ENCODE results near the gene PNRC2. TPM values are rescaled to one million over a fixed set of nuclear protein-coding genes. Genes with fewer than 3 reads are reported as not detected.
A peak's percentile ranks its signal among the peaks of the same experiment; 100 is the strongest.

Gene PNRC2
- total RNA-seq, 1 experiment from 2014 or later = 166 TPM

DNA sequence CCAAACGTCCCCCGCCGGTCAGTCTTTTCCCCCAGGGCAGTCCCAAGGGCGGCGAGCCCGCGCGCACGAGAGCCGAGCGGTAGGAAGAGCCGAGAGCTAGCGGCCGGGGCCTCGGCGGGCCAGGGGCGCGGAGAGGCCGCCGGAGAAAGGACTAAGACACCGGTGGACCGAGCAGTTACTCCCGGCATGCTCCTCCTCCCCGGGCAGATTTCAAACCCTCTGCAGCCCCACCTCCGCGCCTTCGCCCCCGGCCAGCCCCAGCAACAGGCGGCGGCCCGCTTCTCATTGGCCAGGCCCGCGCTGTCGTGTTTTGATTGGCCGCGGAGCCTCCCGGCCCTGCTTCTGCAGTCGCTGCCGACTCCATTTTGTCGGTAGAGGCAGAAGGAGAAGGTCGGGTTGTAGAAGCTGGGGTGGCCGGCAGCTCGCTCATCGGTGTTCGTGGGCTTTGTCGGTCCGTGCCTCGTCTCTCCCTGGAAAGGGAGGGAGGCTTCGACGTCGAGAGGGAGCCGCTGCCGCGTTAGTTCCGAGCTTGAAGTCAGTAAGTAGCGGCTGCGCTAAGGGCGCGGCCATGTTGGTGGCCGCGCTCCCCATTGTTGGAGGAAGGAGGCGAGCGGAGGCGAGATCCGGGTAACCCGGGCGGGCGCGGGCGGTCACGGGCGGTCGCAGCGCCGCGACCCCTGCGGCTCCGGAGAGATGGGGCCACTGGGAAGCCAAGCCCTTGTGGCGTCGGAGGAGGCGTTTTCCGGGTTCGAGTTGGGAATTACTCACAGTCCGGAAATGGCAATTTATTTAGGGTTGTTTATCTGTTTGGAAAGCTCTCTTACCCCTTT lies at the start of gene PNRC2 (continued):
- 0 out of 2 replicates have a peak, but pooled peaks have one; percentile 51 for TF ChIP-seq MAX (CRISPR knock-in tag; IDR thresholded peaks at IDR 0.05)
- no peak for TF ChIP-seq ZNF121 (CRISPR knock-in tag; IDR thresholded peaks at IDR 0.05)
- TF ChIP-seq, protein P1, sequence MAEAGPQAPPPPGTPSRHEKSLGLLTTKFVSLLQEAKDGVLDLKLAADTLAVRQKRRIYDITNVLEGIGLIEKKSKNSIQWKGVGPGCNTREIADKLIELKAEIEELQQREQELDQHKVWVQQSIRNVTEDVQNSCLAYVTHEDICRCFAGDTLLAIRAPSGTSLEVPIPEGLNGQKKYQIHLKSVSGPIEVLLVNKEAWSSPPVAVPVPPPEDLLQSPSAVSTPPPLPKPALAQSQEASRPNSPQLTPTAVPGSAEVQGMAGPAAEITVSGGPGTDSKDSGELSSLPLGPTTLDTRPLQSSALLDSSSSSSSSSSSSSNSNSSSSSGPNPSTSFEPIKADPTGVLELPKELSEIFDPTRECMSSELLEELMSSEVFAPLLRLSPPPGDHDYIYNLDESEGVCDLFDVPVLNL (CRISPR knock-in tag; IDR thresholded peaks at IDR 0.05; ENCODE audit: borderline replicate concordance, low read depth) = no peak; the same call in 1 of the 2 replicates
- no peak for TF ChIP-seq CBFB (CRISPR knock-in tag; IDR thresholded peaks at IDR 0.05; ENCODE audit: low read depth)
- no peak for TF ChIP-seq ERG (CRISPR knock-in tag; IDR thresholded peaks at IDR 0.05)
- no peak for TF ChIP-seq ZNF232 (CRISPR knock-in tag; IDR thresholded peaks at IDR 0.05)
- TF ChIP-seq, protein P2, sequence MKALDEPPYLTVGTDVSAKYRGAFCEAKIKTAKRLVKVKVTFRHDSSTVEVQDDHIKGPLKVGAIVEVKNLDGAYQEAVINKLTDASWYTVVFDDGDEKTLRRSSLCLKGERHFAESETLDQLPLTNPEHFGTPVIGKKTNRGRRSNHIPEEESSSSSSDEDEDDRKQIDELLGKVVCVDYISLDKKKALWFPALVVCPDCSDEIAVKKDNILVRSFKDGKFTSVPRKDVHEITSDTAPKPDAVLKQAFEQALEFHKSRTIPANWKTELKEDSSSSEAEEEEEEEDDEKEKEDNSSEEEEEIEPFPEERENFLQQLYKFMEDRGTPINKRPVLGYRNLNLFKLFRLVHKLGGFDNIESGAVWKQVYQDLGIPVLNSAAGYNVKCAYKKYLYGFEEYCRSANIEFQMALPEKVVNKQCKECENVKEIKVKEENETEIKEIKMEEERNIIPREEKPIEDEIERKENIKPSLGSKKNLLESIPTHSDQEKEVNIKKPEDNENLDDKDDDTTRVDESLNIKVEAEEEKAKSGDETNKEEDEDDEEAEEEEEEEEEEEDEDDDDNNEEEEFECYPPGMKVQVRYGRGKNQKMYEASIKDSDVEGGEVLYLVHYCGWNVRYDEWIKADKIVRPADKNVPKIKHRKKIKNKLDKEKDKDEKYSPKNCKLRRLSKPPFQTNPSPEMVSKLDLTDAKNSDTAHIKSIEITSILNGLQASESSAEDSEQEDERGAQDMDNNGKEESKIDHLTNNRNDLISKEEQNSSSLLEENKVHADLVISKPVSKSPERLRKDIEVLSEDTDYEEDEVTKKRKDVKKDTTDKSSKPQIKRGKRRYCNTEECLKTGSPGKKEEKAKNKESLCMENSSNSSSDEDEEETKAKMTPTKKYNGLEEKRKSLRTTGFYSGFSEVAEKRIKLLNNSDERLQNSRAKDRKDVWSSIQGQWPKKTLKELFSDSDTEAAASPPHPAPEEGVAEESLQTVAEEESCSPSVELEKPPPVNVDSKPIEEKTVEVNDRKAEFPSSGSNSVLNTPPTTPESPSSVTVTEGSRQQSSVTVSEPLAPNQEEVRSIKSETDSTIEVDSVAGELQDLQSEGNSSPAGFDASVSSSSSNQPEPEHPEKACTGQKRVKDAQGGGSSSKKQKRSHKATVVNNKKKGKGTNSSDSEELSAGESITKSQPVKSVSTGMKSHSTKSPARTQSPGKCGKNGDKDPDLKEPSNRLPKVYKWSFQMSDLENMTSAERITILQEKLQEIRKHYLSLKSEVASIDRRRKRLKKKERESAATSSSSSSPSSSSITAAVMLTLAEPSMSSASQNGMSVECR (CRISPR knock-in tag; IDR thresholded peaks at IDR 0.05; ENCODE audit: borderline replicate concordance) = peak; percentile 44; the same call in 1 of the 2 replicates
- no peak for TF ChIP-seq TCF7 (CRISPR knock-in tag; IDR thresholded peaks at IDR 0.05; ENCODE audit: low read depth)
- no peak for TF ChIP-seq CDX4 (CRISPR knock-in tag; IDR thresholded peaks at IDR 0.05; ENCODE audit: borderline replicate concordance)
- TF ChIP-seq PRDM15 (CRISPR knock-in tag; IDR thresholded peaks at IDR 0.05) = no peak
- no peak for TF ChIP-seq HMGA2 (CRISPR knock-in tag; IDR thresholded peaks at IDR 0.05)
- TF ChIP-seq ZNF671 (CRISPR knock-in tag; IDR thresholded peaks at IDR 0.05) = no peak
- TF ChIP-seq JUN (CRISPR knock-in tag; IDR thresholded peaks at IDR 0.05) = no peak
- no peak for TF ChIP-seq GRHL2 (CRISPR knock-in tag; IDR thresholded peaks at IDR 0.05; ENCODE audit: insufficient replicate concordance, severe bottlenecking)
- TF ChIP-seq, protein P3, sequence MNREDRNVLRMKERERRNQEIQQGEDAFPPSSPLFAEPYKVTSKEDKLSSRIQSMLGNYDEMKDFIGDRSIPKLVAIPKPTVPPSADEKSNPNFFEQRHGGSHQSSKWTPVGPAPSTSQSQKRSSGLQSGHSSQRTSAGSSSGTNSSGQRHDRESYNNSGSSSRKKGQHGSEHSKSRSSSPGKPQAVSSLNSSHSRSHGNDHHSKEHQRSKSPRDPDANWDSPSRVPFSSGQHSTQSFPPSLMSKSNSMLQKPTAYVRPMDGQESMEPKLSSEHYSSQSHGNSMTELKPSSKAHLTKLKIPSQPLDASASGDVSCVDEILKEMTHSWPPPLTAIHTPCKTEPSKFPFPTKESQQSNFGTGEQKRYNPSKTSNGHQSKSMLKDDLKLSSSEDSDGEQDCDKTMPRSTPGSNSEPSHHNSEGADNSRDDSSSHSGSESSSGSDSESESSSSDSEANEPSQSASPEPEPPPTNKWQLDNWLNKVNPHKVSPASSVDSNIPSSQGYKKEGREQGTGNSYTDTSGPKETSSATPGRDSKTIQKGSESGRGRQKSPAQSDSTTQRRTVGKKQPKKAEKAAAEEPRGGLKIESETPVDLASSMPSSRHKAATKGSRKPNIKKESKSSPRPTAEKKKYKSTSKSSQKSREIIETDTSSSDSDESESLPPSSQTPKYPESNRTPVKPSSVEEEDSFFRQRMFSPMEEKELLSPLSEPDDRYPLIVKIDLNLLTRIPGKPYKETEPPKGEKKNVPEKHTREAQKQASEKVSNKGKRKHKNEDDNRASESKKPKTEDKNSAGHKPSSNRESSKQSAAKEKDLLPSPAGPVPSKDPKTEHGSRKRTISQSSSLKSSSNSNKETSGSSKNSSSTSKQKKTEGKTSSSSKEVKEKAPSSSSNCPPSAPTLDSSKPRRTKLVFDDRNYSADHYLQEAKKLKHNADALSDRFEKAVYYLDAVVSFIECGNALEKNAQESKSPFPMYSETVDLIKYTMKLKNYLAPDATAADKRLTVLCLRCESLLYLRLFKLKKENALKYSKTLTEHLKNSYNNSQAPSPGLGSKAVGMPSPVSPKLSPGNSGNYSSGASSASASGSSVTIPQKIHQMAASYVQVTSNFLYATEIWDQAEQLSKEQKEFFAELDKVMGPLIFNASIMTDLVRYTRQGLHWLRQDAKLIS (CRISPR knock-in tag; IDR thresholded peaks at IDR 0.05; ENCODE audit: borderline replicate concordance) = peak; percentile 81; the same call in 1 of the 2 replicates
- peak; percentile 79; the same call in 1 of the 2 replicates for TF ChIP-seq ESRRA (CRISPR knock-in tag; IDR thresholded peaks at IDR 0.05; ENCODE audit: borderline replicate concordance)
- TF ChIP-seq ZNF425 (CRISPR knock-in tag; conservative IDR thresholded peaks at IDR 0.05) = no peak
- TF ChIP-seq GABPB1 (CRISPR knock-in tag; IDR thresholded peaks at IDR 0.05) = peak; percentile 80
- TF ChIP-seq SP1 (CRISPR knock-in tag; conservative IDR thresholded peaks at IDR 0.05) = peak; percentile 83
- TF ChIP-seq ZNF416 (CRISPR knock-in tag; IDR thresholded peaks at IDR 0.05) = no peak
